OCI-LY3 (cell line): ENCODE results near the gene SH3GL1.

Experiments
- CTCF ChIP-seq: fragments of 200-600, 300-600 bp; sonication (generic); IDR thresholded peaks from 2 replicates; pipeline ENCODE4 v1.5.1; 2014; ENCODE audit warnings: antibody characterized with exemption, low read length, low read depth
- EZH2phosphoT487 ChIP-seq: fragments of 200-600 bp; shearing (Covaris generic); IDR thresholded peaks from 2 replicates; pipeline ENCODE4 v1.6.1; 2018; ENCODE audit warnings: antibody characterized with exemption, mixed run types, low read depth

- no peak for TF ChIP-seq CTCF
- TF ChIP-seq EZH2phosphoT487, result no peak
These were observed 9.6 kb downstream of the SH3GL1 start for GRCh38 chr19:4390567-4391305.
